GM18909 (cell line): ENCODE results near the gene POU2F1.

Experiments used
- ATAC-seq: cut with Tn5 transposase; IDR thresholded peaks from one replicate; pipeline ENCODE4 v1.9.1; 2021; ENCODE audit warnings: mild to moderate bottlenecking; ENCODE audit not compliant: unreplicated experiment, poor library complexity

Gene POU2F1

DNA sequence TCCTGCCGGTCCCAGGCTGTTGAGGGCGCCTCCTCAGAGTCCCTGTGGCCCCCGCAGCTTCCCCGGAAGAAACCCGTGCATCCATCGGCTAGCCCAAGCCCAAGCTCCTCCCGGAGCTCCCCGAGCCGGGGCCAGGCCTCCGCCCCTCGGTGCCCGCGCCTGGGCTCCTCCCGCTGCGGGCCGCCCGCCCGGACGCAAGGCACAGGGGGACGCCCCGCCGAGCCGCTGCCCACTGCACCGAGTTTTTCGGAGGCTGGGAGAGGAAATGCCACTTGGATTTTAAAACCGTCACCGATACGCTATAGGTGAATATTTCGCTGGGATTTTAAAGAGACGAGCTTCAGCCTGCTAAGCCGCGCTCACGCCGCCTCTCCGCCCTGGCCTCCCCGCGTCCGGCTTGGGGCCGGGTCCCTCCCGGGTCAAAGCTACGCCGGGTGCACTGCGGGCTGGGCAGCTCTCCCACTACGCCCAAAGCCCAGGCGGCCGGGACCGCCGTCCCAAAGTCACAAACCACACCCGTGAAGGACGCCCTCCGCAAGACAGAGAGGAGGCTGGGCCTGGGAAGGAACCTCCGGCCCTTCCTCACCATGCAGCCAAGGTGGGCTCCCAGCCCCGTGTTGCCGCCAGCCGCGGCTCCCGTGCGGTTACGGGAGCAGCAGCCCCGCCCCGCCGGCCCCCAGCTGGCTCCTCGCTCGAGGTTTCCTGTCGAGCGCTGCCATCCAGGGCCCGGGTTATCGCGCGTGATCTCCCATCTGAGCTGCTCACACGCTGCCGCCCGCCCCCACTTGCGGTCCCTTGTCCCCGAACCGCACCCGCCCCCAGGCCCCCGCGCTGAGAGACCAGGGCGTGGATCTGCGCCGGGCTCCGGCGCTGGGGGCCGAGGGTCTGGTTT lies 234.5 kb downstream of the POU2F1 start:
- peak; percentile 70 for ATAC-seq

DNA sequence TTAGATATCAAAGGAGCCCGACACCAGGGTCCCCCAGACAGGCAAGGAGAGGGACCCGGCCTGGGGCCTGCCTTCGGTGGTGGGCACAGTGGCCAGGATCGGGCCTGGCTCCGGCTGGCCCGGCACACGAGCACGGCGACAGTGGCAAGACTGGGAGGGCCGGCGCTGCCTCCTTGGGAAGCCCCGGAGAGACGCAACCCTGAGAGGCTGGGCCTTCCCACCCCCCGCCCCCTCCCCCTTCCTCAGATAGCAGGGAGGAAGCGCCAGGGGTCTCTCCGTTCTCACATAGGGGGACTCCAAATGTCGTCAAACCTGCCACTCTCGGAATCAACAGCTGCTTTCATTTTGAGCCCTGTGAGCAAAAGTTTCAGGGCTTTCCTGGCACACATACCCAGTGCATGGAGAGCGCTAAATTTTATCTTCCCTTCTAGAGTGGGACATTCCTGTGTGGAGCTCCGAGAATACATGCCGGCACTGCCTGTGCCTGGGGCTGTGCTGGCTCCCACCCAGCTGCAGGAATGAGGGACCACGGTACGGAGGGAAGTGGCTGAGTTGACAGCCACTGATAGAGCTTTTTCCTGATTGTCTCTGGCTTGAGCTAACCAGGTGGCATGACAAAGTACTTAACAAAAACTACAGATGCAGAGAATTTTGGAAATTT lies 235.2 kb downstream of the POU2F1 start:
- peak; percentile 37 for ATAC-seq

DNA sequence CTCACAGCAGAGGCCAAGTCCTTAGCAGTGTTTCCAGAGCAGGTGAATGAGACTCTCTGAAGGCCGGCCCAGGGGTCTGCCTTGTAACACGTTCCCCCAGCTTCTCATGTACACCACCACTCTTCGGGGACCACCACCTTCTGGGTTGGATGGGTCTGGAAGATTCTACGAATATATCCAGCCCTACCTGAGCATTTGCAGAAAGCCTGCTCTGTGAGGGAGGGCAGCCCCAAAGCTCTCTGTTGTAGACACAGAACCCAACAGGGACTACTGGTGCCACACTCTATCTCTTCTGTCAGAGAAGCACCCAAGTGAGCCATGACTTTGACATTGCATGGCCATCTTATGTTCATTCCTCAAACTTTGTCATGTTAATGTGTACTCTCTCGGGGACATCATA lies 235.8 kb downstream of the POU2F1 start:
- ATAC-seq, result no peak

- no peak for ATAC-seq
Observed at GRCh38 chr1:167456926-167457325, 236.2 kb downstream of the POU2F1 start.

GRCh38 chr1:167457936-167458584 lies 237.4 kb downstream of the POU2F1 start:
- no peak for ATAC-seq

DNA sequence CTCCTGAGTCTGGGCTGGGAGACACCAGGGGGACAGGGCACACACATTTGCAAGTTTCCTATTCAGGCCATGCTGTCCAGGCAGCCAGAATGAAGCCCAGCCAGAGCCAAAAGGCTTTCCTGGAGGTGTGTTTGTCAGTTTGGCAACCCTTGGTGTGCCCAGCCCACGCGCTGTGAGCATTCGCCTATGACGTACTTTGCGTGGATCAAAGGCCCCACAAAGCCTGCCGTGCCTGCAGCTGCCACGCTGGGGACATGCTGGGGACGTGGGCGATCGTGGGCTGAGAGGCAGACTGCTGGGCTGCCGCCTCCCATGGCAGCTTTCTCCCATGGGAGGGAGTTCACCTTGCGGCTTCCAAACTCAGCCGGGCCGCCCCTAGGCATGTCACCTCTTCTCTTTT lies 240.2 kb downstream of the POU2F1 start:
- no peak for ATAC-seq

DNA sequence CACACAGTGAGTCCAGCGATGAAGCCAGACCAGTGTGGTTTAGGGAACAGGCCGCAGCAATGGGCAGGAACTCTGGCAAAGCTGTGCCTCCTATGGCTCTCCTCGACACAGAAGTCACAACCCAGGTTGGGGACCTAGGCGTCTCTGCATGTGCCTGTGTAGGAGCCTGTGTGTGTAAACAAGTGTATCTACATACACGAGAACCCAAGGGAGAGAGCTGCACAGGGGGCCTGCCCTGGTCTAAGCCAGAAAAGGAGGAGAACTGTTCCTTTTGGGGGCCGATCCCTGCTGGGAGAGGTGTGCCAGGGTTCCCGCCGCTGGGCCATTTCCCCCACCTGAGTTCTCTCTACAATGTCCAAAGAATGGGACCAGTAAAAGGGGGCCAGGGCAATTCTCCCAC lies 241.7 kb downstream of the POU2F1 start:
- no peak for ATAC-seq

DNA sequence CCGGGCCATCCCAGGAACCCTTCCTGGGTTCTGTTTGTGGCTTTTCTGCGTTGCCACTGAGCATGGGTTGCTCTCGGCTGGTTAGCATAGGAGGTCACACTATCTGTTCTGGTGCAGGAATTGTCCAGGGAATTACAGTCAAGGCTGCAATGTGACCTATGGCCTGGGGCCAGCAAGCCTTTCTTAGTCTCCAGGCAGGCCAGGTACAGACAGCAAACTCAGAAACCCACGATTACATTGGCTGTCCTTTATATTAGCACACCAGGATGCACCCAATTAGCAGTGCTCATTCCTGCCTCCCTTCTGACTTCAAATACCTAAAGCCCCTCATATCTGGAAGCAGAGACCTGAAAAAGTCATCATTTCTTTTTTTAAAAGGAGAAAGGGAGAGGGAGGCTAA lies 242.4 kb downstream of the POU2F1 start:
- ATAC-seq, result no peak

GRCh38 chr1:167463875-167464575 lies 243.3 kb downstream of the POU2F1 start:
- no peak for ATAC-seq

DNA sequence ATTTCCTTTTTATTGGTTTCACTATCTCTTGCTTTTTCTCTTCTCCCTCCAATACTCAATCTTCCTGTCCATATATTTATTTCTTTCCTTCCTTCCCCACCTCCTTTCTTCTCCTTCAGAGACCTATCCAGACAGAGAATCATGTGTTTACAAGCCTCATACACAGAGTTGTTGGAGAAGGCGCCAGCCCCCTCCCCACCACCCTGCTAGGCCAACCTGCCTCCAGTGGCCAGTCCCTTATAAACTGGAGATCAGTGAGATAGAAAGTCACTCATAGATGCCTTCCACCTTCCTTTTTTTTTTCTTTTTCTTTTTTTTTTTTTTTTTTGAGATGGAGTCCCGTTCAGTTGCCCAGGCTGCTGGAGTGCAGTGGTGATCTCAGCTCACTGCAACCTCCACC lies 244.3 kb downstream of the POU2F1 start:
- ATAC-seq, result no peak

GRCh38 chr1:167465743-167466142 lies 245.1 kb downstream of the POU2F1 start:
- ATAC-seq, result no peak

GRCh38 chr1:167467126-167467710 lies 246.5 kb downstream of the POU2F1 start:
- ATAC-seq, result no peak

GRCh38 chr1:167467752-167468151 lies 247.1 kb downstream of the POU2F1 start:
- no peak for ATAC-seq

DNA sequence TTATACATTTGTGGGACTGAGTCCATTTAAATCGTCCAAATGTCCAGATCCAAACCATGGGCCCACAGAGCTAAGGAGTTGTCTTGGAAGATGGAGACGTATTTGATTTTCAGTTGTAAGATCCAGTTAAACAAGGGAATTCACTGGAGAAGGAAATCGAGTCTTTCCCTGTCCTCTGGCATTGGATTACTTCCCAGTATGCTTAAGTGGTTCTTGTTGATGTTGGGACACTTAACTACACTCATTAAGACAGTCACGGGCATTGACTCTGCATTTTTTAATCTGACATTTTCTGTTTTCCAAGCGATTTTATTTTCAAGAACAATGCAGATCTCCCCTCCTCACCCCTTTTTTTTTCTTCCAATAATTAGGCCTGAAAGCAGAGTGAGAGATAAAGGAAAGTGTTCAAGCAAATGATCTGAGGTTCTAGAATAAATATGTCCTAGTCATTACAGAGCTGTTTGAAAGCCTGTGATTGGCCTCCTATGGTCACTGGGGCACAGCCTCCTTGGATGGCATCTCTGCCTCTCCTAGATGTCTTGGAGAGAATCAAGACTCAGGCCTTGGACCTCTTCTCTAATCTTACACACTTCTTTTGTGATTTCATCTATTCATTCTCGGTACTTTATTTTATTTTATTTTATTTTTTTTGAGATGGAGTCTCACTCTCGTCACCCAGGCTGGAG lies 248.7 kb downstream of the POU2F1 start:
- ATAC-seq, result no peak

- no peak for ATAC-seq
Observed at GRCh38 chr1:167471568-167471967, 250.9 kb downstream of the POU2F1 start.

DNA sequence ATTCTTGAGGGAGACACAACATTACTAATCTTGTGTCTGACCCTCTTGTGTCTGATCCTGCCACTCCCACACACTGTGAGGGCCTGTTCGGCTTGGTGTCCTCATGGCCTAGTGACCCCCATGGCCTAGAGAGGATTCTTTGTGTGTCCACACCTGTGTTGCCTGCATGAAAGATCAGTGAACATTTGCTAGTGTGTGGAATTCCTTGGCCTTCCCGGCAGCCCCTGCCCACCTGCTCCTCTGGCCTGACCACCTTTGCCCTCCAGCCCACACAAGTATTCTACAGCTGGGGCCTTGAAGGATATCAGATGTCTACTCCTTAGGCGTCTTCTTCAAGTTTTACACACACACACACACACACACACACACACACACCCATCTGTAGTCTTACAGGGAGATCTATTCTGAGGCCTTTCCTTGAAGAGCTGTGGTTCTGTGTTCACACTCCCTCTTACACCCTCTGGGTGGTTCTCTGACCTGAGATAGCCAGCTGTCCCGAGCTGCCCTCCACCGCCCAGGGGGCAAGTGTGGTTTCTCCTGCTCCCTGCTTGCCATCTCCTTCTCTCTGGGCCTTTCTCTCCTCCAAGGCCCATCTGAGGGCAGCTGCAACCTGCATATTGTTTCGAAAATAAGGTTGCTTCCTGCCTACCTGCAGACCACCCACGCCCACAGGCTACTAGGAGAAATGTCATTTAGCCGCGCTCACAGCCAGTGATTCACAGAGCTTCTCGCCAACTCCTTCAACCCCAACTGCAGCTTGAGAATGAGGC lies 252.3 kb downstream of the POU2F1 start:
- no peak for ATAC-seq

DNA sequence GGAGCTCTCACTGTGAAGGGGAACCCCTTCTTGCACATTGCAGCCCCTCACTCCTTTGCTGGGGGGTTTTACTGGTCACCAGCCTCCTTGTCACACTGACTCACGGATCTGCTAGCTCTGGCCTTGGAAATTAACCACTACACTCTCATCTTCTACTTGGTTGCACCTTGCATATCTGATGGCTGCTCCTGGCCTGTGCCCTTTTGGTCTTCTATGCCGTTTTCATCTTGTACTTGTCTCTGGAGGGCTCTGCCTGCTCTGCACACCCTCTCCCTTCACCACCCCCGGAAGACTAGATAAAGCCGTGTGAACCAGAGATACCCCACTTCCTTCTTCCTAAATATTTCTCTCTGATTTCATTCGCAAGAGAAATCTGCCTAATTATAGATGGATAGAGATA lies 253.1 kb downstream of the POU2F1 start:
- no peak for ATAC-seq

DNA sequence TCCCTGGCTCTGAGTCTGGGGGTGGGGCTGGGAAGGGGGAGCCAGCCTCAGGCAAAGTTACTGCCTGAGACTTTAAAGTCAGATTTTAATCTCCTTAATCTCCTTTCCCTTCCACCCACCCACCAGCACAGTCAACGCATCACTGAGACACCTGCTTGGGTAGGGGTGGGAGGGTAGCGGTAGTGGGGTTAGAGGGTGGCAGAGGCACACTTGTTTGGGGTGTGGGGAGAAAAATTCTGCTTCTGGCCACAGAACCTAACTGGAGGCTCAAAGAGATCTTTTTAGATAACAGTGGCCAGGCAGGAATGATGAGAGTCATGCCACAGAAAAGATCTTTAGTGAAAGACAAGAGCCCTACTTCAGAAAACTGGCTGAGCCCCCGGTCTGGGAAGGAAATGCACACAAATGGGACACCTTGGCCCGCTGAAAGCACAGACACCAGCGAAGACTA lies 253.5 kb downstream of the POU2F1 start:
- ATAC-seq, result no peak

- no peak for ATAC-seq
Observed at GRCh38 chr1:167476061-167476460, 255.4 kb downstream of the POU2F1 start.
